Germinal center (tissue), 1 donor: Measurements from ENCODE around the gene SLC9A1.
"Not testable (repeated sequence)": the region's sequence is repeated elsewhere in the genome, so short reads cannot be mapped to it uniquely, and the experiment has no call there.

Experiments used
- DNase-seq: peaks from one replicate; pipeline ENCODE4 v3.0.0; 2012; ENCODE audit warnings: mixed read lengths, low spot score

The SLC9A1 gene

DNA sequence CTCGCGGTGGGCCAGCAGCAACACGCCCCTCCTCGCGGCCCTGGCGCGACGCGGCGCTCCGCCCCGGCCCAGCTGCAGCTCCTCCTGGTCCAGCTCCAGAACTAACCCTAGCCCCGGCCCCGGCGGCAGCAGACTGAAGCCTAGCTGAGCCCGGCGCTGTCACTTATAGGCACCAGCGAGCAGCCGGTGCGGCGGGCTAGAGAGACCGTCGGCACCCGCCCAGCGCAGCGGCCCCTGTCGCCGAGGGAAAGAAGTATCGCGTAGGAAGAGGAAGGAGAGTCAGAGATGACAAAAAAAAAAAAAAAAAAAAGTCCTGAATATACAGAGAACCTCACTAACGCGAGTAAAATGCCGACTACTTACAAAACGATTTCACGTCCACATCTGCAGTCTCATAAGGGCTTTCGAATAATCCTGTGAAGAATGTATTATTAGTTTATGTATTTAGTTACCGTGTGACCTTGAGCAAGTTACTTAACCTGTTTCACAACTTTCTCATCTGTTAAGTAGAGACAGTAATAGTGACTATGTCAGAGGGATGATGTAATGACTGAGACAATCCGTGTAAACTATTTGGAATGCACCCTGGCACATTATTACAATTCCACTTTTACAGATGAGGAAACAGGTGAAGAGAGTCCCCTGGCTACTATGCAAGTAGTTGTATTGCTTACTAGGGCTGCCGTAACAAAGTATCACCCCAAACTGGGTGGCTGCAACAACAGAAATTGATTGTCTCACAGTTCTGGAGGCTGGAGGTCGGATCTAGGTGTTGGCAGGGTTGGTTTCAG is at the start of gene SLC9A1:
Gene SLC9A1, minus strand, starts transcription at position 135 of the 791 bp plus-strand sequence. CDS start 791 bp downstream, outside the sequence.
- peak; percentile 88 for DNase-seq

DNA sequence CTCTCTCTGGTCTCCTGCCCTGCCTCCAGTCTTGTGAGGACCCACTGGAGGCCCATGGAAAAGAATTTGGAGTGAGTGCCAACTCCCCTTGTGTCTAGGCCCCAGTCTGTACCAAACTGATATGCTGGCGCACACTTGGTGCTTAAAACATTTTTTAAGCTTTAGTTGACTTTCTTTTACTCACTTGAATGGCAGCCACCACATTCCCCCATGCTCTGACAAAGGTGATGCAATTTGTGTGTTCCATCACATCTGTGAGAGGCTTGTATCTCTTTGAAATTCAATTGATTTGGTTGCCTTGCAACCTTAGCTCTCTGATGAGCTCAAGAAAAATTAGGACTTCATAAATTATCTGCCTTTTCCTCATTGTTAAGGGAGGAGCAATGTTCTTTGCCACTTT is 49.0 kb upstream of the SLC9A1 start:
- DNase-seq: no peak

DNA sequence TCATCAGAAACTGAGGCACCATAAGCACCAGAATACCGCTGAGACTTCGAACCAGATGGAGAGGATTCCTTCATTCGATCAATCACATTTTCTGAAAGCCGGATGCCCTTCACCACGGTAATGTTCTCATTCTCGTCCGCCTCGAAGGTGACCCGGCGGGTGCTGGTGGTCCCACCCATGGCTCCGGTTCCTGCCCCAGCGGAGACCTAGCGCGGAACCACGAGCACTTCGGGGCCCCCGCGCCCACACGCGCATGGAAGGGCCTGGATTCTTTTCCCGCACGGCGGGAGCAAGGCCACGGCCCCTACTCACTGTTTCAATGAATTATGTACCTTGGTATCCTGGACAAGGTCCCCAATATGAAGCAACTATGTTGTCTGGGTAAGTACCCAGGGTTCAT is 46.4 kb upstream of the SLC9A1 start:
- no peak for DNase-seq

DNA sequence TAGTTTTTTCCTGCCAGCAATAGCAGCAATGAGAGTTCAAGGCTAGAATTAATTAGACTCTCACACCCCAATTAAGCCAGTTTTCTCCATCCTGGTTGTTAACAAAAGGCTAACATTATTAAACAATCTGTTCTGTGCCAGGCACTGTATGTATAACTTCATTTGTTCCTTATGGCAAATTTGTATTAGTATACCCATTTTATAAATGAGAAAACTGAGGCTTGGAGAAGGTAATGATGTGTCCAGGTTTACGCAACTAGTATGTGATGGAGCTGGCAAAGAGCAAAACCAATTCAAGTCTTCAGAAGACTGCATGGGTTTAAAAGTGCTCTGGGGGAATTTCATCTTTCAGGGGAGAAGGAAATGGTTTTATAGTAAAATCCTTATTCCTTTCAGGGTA is 38.3 kb upstream of the SLC9A1 start:
- DNase-seq: no peak

DNA sequence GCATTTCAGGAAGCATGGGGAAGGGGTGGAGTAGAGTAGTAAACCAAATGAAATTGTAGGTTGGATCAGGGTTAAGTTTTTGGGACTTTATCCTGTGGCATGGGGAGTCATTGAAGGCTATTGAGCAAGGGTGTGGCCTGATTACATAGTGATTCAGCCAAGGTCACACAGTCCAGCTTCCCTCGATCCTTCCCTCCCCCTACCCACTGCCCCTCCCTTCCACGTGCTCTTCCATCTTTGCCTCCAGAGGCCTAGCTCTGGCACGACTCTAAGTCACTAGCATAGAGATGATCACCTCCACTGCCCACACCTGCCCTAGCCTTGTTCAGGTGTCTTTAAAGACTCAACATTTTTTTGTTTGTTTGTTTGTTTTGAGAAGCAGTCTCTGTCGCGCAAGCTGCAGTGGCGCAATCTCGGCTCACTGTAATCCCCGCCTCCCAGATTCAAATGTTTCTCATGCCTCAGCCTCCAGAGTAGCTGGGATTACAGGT is 37.2 kb upstream of the SLC9A1 start:
- no peak for DNase-seq

DNA sequence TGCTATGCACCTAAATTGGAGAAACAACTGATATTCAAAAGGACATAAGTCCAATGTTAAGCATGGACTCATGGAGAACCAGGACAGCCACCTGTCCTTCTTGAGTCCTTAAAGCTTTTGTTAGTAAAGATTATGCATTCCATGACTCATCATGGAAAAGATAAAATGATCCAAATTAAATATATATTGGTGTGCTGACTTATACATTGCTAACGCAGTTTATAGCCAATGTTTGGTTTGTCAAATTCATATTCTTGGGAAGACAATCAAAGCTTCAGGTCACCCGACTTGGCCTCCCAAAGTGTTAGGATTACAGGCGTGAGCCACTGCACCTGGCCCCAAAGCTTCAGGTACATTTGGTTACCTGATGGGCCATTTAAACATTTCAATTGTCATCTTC is 29.7 kb upstream of the SLC9A1 start:
- DNase-seq: not testable (repeated sequence)

DNA sequence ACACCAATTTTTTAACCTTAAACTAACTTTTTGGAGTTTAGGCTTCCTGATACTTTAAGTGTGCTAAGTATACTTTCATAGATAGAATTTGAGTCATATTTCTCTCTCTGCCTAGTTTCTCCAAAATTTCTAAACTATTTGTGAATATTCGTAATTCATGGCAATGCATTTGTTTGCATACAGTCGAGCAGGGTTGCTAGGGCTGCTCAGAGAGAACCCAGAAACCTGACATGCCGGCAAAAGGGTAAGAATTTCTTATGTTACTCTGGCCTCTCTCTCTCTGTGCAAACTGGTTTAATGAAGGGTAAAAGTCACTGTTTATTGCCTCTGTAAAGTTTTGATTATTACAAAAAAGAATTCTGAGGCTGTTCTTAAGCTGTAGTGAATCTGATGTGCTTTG is 25.1 kb upstream of the SLC9A1 start:
- DNase-seq: no peak

DNA sequence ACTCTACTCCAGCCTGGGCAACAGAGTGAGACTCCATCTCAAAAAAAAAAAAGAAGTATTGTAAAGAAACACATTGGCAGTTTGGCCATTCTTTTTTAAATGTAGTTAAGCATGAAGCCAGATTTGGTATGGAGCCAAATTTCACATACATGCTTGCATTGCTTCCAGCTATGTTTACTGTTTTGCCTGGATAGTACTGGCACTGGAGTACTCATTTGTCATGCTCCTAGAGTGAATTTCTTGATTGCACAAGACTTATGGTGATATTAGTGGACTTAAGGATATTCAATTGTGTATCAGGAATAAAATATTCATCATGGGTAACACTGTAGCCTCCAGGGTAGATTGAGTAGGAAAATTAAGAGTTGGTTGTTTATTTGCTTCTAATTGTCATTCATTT is 24.5 kb upstream of the SLC9A1 start:
- no peak for DNase-seq

DNA sequence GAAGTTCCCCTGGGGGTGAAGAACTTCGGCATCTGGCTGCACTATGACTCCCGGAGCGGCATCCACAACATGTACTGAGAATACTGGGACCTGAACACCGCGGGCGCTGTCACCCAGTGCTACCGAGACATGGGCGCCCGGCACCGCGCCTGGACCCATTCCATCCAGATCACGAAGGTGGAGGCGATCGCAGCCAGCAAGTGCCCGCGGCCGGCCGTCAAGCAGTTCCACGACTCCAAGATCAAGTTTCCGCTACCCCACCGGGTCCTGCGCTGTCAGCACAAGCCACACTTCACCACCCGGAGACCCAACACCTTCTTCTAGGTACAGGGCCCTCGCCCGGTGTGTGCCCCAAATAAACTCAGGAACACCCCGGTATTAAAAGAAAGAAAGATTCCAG is 22.0 kb upstream of the SLC9A1 start:
- DNase-seq: no peak

DNA sequence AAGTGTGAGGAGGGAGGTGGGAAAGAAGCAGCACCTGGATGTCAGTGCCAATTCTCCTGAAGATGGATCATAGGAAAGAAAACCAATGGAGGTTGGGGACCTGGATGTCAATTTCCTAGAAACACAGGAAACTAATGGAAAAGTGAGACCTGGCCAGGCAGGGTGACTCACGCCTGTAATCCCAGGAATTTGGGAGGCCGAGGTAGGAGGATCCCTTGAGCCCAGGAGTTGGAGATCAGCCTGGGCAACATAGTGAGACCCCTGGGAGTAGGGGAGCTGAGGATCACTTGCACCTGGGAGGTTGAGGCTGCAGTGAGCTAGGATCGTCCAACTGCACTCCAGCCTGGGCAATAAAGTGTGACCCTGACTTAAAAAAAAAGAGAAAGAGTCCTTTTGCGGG is 21.4 kb upstream of the SLC9A1 start:
- DNase-seq: no peak

DNA sequence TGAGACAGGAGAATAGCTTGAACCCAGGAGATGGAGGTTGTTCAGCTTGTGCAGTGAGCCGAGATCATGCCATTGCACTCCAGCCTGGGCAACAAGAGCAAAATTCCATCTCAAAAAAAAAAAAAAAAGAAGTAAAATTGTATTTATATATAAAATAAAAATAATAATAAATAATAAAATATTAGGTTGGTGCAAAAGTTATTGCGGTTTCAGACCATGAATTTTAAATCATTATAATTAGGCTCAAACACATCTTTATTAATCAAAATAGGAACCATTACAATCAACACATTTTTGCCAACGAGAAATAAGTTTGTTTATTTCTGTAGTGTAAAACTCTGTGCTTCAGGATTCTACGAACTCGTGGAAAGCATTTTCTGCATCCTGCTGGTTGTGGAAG is 18.1 kb upstream of the SLC9A1 start:
- not testable (repeated sequence) for DNase-seq

DNA sequence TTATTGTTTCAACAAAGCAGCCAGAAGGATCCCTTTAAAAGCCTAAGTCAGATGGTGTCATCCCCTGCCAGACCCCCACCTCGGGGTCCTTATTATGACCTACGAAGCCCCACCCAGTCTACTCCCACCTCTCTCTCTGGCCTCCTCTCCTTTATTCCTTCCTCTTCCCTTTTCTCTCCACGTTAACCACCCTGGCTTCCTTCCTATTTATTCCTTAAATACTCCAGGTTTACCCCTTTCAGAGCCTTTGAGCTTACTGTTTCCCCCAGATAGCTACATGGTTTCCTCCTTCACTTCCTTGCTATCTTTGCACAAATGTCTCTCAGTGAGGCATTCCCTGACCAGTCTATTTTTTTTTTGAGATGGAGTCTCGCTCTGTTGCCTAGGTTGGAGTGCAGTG is 12.0 kb upstream of the SLC9A1 start:
- DNase-seq: no peak

DNA sequence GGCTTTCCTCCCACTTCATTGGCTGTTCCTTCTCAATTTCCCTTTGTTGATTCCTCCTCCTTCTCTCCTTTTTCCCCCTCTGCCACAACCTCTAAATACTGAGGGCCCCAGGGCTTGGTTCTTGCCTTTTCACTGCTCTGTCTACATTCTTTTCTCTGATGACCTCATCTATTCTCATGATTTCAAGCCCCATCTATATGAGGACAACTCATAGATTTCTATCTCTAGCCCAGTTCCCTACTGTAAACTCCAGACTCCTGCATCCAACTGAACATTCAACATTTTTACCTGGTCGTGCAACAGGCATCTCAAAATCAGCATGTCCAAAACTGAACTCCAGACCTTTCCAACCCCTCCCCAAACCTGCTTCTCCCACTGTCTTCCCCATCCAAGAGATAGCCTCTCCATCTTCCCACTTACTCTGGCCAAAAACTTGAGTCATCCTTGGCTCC is 11.5 kb upstream of the SLC9A1 start:
- no peak for DNase-seq

DNA sequence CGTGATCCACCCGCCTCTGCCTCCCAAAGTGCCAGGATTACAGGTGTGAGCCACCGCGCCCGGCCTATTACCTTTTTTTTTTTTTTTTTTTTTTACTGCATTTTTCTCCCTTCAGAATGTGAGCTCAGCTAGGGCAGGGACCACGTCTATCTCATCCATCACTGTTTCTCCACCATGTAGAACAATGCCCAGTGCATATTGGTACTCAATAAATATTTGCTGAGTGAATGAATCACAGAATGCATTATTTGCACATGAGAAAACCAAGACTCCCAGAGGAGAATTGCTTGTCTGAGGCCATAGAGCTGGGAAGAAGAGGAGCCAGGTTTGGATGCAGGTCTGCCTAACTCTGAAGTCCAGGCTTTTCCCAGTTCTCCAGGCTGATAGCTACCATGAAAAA is 8.2 kb upstream of the SLC9A1 start:
- DNase-seq: no peak

DNA sequence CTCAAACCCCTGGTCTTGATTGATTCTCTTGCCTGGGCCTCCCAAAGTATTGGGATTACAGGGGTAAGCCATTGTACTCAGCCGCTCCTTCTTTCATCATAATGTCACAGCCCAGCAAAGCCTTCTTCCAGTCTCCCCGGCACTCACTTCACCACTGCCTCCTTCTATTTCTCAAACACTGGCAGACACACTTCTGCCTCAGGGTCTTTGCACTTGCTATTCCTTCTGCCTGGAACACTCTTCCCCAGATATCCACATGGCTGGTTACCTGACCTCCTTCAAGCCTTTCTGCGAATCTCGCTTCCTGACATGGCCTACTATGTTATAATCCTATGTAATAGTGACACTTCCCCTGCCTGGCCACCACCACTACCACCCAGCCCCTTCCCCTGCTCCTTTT is 7.2 kb upstream of the SLC9A1 start:
- DNase-seq: no peak

DNA sequence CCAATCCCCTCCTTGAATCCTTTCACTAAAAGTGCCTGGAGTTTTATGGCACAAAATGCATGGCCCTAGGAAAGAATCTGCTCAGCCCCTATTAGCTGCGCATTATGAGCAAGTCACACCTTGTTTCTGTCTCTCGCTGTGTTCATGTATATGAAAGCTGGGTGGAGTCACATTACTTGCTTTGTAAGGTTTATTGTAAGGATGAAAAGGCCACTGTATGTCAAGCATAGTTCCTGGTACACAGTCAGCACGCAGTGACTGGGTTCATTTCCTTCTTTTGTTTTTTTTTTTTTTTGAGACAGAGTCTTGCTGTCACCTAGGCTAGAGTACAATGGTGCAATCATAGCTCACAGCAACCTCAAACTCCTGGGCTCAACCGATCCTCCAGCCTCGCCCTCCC is 6.7 kb upstream of the SLC9A1 start:
- DNase-seq: peak; percentile 52

DNA sequence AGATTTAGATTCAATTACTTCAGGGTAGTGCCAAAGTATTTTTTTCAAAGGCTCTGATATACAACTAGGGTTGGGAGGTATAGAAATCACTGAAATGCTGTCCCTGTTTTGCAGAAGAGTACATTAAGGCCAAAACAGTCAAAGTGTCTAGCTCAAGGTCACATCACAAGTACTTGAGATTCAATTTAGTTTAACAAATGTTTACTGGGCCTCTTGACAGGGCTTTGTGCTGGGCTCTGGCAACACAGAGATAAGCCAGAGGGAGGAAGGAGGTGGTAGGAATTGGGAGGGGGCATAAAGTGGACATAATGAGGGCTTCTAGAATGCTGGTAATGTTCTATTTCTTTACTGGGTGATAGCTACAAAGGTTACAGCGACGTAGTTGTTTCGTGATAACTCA is 2.3 kb upstream of the SLC9A1 start:
- DNase-seq: no peak

DNA sequence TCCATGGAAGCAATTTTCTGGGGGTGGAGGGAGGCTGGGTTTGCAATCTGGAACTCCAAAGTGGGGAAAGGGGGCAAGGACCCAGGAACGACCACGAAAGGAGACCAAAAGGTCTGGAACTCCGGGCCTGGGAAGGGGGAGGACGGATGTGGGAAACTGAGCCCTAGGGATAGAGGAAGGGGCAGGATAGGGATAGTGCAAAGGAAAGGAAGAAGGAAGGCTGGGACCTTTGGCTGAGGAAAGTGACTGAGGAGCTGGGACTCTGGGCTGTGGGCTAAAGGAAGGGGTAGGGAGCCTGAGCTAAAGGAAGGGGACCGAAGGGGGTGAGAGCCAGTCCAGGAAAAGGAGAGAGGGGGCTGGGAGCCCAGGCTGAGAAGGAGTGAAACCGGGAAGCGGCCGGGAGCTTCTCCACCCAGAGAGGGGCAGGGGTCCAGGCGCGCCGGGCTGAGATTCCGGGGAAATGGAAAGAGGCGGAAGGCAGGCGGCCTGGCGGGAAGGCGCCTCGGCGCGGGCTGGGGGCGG is 395 bp downstream of the SLC9A1 start:
- no peak for DNase-seq

DNA sequence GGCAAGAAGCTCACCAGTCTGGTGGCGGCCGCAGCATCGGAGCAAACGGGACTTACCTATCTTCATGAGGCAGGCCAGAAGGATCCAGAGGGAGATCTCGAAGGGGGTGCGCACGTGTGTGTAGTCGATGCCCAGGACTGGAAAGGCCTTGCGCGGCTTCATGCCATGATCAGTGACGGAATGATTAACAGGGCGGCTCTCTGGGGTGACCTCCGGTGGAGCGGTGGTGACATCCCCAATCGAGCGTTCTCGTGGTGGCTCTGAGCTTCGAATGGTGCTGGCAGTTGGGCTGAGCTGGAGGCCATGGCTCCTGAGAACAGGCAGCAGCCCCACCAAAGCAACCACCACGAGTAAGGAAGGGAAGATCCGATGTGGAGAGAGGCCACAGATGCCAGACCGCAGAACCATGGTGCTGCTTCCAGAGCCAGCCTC is 982 bp downstream of the SLC9A1 start:
- no peak for DNase-seq

DNA sequence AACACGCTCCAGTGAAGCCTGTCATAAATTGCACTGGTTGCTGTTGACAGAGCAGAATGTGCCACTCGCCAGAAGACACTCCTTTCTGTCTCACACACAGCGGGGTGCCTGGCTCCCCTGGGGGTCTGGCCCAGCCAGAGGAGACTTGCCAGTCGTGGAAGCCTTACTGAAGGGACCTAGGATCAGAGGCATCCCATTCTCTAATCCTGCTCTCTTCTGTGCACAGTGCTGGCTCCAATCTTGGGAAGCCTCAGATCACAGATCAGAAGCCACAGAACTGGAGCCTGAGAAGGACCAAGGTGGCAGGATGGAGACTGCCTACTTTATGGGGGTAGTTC is 1.4 kb downstream of the SLC9A1 start:
- no peak for DNase-seq

DNA sequence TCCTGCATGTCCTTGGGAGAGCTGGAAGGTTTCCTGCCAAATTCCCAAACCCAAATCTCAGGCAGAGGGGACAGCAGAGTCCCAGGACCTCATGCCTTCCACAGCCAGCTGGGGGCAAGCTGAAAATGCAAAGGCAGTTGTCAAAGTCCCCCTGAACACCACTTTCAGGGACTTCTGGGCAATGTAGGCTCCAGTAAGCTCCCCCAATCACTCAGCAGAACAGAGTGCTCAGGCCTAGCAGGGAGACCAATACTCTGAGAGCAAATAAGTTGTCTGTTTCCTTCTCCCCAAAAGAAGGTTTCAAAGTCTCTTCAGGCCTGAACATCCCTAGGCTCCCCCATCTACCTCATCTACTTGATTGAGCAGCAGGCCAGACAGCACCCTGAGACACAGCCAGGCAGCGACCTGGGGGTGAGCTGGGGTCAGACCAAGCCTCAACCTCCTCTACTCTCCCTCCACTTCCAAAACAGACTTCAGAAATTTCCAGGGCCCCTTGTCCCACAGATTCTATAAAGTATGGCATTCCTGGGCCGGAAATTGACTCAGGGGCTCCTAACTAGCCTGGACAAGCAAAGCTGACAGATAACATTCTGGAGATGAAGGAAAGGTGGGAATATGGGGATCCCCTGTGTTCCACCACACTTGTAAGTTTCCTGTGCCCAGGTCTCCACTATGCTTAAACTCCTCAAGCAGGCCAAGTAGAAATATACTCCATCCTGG is 1.9 kb downstream of the SLC9A1 start:
- DNase-seq: no peak

DNA sequence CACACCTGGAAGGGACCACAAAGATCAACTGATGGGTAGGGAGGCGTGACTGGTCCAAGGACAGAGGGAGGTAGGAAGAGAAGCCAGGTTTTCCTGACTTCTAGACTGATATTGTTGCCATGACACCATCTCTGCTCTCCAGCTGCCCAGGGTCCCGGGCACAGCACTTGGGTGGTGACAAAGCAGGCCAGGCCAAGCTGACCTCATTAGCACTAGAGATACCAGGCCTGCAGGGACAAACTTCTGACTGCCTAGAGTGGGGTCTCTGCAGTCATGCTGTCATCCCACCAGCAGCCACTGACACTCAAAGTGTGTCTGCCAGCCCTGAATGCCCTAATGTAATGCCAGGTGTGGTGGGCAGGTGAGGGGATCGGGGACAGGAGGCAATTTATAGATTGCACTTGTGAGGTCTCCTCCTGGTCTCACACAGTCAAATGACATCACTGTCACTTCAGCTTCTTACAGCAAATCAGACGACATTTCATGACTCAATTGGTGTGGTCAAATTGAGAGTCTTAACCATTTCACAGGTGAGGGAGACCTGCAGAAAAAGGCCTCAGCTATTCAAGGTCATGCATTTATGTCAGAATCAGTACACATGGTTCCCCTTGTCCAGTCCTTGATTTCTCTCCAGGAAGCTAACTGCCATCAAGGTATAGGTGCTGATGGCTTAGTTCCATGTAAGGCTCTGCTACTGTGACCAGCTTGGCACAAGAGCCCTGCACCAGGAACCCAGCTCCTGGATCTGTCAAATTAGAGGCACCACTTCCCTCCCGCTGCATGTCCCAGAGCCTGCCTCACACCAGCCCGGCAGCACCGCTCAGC is 2.7 kb downstream of the SLC9A1 start:
- no peak for DNase-seq
